Measurements from ENCODE around the gene RRP15.

RRP15 gene

GRCh38 chr1:218284917-218285635 is at the start of gene RRP15:
Gene RRP15 (plus strand): TSS chr1:218285293. CDS start chr1:218285317, 24 bp downstream.
- DNase-seq (ENCODE audit: low read depth in 4 of 4, low spot score in 1 of 4), result peak; percentile 78 to 84 (median 80)

- no peak for DNase-seq (ENCODE audit: low read depth in 4 of 4, low spot score in 1 of 4)
Measured at GRCh38 chr1:218242171-218242570, 42.9 kb upstream of the RRP15 start.

GRCh38 chr1:218247339-218247738 is 37.8 kb upstream of the RRP15 start:
- no peak for DNase-seq (ENCODE audit: low read depth in 4 of 4, low spot score in 1 of 4)

DNA sequence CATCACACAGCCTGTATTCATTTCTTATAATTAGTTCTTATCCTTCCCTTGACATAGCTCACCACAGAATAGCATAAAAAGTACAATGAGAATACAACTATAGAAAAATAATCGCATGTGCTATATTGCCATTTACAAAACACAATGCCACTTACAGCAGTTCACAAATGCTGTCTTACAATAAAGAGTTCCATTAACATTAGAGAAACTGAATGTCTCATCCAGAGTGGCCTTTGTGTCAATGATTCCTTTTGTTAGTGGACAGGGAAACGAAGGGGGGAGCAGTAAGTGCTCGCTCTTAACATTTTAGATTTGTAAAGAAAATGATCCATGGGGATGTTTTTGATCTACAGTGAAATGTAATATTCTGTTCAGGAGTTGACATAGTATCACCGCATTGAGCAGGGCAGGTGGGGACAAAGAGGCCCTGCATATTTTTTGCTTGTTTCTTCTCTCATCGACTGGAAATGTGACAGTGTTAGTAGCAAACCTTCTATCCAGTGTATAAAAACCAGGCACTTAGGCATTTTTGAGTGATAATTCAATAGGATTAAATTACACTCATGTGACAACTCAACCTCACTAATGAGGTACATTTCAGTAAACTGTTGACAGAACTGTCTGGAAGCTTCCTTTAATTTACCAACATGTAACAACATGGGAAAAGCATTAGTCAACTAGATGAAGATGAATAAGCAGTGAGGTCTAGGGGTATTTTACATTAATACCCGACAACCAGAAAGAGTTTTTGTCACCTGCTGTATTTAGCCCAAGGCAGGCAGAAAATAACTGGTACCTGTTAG is 35.6 kb upstream of the RRP15 start:
- DNase-seq (ENCODE audit: low read depth in 4 of 4, low spot score in 1 of 4), result no peak

DNA sequence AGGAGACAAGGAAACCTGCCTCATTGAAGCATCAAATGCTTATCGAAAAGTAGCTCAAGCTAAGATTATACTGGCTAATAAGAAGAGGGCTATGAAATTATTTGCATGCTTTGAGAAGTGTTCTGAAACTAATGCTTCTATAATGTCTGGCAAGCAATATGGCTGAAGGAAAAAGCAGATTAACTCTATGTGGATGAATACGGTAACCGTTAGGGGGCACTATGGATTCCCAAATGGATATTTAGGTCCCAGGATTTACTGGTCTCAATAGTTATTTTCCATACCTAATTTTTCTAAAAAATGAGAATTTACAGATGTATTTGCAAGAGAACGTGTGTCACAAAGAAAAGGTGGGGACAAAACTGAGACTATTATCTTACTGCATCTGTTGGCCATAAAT is 34.6 kb upstream of the RRP15 start:
- DNase-seq (ENCODE audit: low read depth in 4 of 4, low spot score in 1 of 4), result no peak

DNA sequence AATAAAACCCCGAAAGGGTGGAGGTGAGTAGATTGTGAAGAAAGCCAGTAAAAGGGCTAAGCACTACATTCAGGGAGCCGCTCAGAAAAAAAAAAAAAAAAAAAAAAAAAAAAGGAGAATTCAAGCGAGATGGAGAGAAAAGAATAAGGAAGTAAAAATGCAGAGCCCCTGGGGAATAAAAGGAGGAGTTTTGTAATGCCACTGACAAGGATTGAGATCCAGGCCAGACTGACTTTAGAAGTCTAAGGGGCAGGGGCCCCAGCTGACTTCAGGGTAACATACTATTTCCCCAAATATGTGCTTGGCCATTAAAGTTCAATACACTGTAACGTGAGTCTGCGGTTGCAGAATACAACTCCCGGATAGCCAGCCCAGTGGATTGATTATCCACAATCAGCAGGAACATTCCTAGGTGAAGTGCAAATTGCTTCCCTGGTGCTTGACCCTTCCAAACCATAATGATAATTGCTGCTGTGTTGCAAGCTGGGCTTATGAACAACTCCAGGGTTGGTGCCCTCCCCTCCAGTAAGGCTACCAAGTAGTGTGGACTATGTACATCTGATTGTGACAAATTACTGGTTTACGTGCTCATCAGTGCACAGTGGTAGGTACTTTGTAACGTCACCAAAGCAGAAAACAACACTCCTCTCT is 30.7 kb upstream of the RRP15 start:
- no peak for DNase-seq (ENCODE audit: low read depth in 4 of 4, low spot score in 1 of 4)

- no peak for DNase-seq (ENCODE audit: low read depth in 4 of 4, low spot score in 1 of 4)
Measured at GRCh38 chr1:218255090-218255489, 30.0 kb upstream of the RRP15 start.

GRCh38 chr1:218257371-218257770 is 27.7 kb upstream of the RRP15 start:
- no peak for DNase-seq (ENCODE audit: low read depth in 4 of 4, low spot score in 1 of 4)

- DNase-seq (ENCODE audit: low read depth in 4 of 4, low spot score in 1 of 4), result no peak
Measured at GRCh38 chr1:218257971-218258370, 27.1 kb upstream of the RRP15 start.

DNA sequence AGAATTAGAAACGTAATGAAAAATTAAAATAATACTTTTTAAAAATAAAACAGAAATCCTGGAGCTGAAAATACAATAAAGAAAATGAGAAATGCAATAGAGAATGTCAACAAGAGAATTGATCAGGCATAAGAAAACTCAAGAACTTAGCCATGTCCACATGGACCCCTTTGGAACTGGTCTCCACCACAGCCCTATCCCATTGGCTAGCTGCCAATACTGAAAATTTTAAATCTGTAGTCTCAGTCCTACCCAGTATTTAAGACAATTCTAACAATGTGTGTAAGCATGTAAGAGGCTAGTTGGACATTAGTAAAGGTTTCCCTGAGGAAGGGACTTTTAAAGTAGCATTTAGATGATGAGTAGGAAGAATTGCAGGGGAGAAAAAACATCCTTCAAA is 25.8 kb upstream of the RRP15 start:
- no peak for DNase-seq (ENCODE audit: low read depth in 4 of 4, low spot score in 1 of 4)

GRCh38 chr1:218259800-218260199 is 25.3 kb upstream of the RRP15 start:
- DNase-seq (ENCODE audit: low read depth in 4 of 4, low spot score in 1 of 4), result no peak

GRCh38 chr1:218262259-218262658 is 22.8 kb upstream of the RRP15 start:
- DNase-seq (ENCODE audit: low read depth in 4 of 4, low spot score in 1 of 4), result no peak

- DNase-seq (ENCODE audit: low read depth in 4 of 4, low spot score in 1 of 4), result no peak
Measured at GRCh38 chr1:218266356-218266755, 18.7 kb upstream of the RRP15 start.

DNA sequence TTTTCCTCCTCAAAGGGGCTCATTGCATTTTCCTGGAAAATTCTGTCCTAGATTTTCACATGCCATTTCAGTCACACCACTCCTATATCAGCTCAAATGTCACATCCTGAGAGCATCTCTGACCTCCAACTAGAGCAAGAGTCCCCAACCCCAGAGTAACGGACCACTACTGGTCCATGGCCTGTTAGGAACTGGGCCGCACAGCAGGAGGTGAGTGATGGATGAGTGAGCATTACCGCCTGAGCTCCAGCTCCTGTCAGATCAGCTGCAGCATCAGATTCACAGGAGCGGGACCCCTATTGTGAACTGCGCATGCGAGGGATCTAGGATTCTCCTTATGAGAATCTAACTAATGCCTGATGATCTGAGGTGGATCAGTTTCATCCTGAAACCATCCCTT is 12.7 kb upstream of the RRP15 start:
- DNase-seq (ENCODE audit: low read depth in 4 of 4, low spot score in 1 of 4), result no peak

DNA sequence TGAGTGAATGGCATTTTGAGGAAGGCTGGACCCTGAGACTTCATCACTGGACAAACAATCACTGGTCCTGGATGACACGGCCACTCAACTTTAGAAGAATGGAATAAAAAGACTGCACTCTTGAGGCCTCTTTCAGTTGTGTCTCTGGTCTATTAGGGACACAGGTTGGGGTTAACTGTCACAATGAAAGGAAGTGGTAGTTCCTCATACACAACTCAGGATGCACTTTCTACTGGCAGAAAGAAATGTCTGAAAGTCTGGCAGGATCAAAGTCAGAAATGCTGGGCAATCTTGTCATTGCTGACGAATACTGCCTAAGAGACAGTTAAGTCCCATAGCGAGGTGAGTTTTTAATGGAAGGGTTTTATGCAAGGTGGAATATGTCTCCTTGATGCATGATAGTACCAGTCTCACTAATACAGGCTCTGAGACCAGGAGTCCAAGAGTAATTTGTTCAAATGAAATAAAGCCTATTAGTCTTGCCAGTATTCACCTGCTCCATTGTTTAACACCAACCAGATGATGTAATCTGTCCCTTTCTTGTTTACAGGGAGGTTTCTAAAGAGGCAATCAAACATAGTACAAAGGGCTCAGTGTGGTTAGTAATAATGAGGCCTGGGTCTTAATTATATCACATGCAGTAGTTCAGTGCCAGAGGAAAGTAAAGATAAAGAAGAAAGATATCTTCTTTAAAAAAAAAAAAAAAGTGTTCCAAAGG is 11.2 kb upstream of the RRP15 start:
- no peak for DNase-seq (ENCODE audit: low read depth in 4 of 4, low spot score in 1 of 4)

GRCh38 chr1:218274511-218274910 is 10.6 kb upstream of the RRP15 start:
- DNase-seq (ENCODE audit: low read depth in 4 of 4, low spot score in 1 of 4), result no peak

DNA sequence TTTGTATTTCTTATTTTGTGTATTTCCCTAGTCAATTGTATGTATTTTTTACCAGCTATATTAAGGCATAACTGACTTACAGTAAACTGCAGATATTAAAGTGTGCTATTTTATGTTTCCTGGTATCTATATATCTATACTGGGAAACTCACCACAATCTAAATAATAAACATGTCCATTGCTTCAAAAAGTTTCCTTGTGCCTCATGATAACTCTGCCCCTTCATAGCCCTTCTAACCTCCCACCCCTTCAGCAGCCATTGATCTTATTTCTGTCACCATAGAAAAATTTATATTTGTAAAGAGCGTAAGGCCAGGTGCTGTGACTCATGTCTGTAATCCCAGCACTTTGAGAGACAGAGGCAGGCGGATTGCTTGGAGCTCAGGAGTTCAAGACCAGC is 9.3 kb upstream of the RRP15 start:
- no peak for DNase-seq (ENCODE audit: low read depth in 4 of 4, low spot score in 1 of 4)

- no peak for DNase-seq (ENCODE audit: low read depth in 4 of 4, low spot score in 1 of 4)
Measured at GRCh38 chr1:218281285-218281684, 3.8 kb upstream of the RRP15 start.

GRCh38 chr1:218284377-218284916 is 646 bp upstream of the RRP15 start:
- DNase-seq (ENCODE audit: low read depth in 4 of 4, low spot score in 1 of 4), result peak in 2 of 4 experiments; percentile 1 to 14

DNA sequence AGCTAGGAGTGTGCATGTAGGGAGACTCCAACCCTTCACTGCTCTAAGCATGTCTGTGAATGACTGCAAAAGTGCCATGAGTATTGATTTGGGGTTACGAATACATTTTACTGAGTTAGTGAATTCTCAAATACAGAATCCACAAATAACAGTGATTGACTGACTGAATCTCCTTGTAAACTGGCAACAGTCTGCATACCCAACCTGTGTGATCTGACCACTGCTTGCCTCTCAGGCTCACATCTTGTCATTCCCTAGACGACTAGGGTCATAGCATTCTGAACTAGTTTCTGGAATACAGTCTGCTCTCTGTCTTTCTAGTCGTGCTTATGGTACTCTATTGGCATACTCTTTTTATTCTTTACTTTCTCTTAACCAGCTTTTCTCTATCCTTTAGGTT is 7.4 kb downstream of the RRP15 start:
- DNase-seq (ENCODE audit: low read depth in 4 of 4, low spot score in 1 of 4), result no peak

- DNase-seq (ENCODE audit: low read depth in 4 of 4, low spot score in 1 of 4), result no peak
Measured at GRCh38 chr1:218294546-218294945, 9.5 kb downstream of the RRP15 start.
